PC-9 (cell line): ENCODE data around the gene RNASE8. TPM values are rescaled to one million over a fixed set of nuclear protein-coding genes. Genes with fewer than 3 reads are reported as not detected.

Experiments
- BruUV-seq: library from RNA; stranded (reverse); fragments of 400-500 nt; replicated peaks from 2 replicates; lab custom pipeline; 2021; lab: Mats Ljungman, UMichigan
- CTCF ChIA-PET: fragments of 300-600 bp; sonication (Branson Sonifier 250); formaldehyde crosslinking; loops from one replicate; lab custom pipeline; 2022; ENCODE audit warnings: antibody characterized with exemption; lab: Charles Lee
- POLR2A ChIA-PET: fragments of 300-600 bp; sonication (Branson Sonifier 250); formaldehyde crosslinking; loops from one replicate; lab custom pipeline; 2022; ENCODE audit warnings: antibody characterized with exemption; ENCODE audit not compliant: unreplicated experiment; lab: Charles Lee
- DNase-seq, 2 experiments: peaks; one replicate each; pipeline versions ENCODE4 v3.0.0 to v3.0.0-alpha.2; 2015 to 2022; ENCODE audit warnings: mixed read lengths in 1 of 2
- H2AFZ ChIP-seq: fragments of 200-600 bp; sonication (generic); 2 replicates; pipeline ENCODE4 v1.8.1; 2017; ENCODE audit warnings: antibody characterized with exemption
- H3F3A ChIP-seq: fragments of 200-600 bp; sonication (generic); 2 replicates; pipeline ENCODE4 v1.8.1; 2017; ENCODE audit warnings: antibody characterized with exemption, mild to moderate bottlenecking, low read depth; ENCODE audit not compliant: insufficient read depth
- H3K27ac ChIP-seq: fragments of 200-600 bp; sonication (generic); 2 replicates; pipeline ENCODE4 v1.6.1; 2016; ENCODE audit warnings: mixed run types
- H3K27me3 ChIP-seq: fragments of 200-600 bp; sonication (generic); 2 replicates; pipeline ENCODE4 v1.6.1; 2016; ENCODE audit warnings: low read depth, mixed run types; ENCODE audit not compliant: insufficient read depth
- H3K36me3 ChIP-seq: fragments of 200-600 bp; sonication (generic); 2 replicates; pipeline ENCODE4 v1.6.1; 2016; ENCODE audit warnings: low read depth, mixed run types
- H3K4me1 ChIP-seq: fragments of 200-600 bp; sonication (generic); replicated peaks from 2 replicates; pipeline ENCODE4 v1.6.1; 2016; ENCODE audit warnings: mixed run types; ENCODE audit not compliant: insufficient read depth
- H3K4me2 ChIP-seq: fragments of 200-600 bp; sonication (generic); 2 replicates; pipeline ENCODE4 v1.6.1; 2017; ENCODE audit warnings: mixed run types
- H3K4me3 ChIP-seq: fragments of 200-600 bp; sonication (generic); 2 replicates; pipeline ENCODE4 v1.6.1; 2016; ENCODE audit warnings: mixed run types
- H3K79me2 ChIP-seq: fragments of 200-600 bp; sonication (generic); 2 replicates; pipeline ENCODE4 v1.6.1; 2017; ENCODE audit warnings: low read depth, mixed run types
- H3K9me2 ChIP-seq: fragments of 200-600 bp; sonication (generic); 2 replicates; pipeline ENCODE4 v1.8.1; 2017; ENCODE audit warnings: mild to moderate bottlenecking; ENCODE audit not compliant: insufficient read depth
- H3K9me3 ChIP-seq: fragments of 200-600 bp; sonication (generic); 2 replicates; pipeline ENCODE4 v1.8.1; 2016; ENCODE audit warnings: low read depth; ENCODE audit not compliant: insufficient read depth
- H4K20me1 ChIP-seq: fragments of 200-600 bp; sonication (generic); 2 replicates; pipeline ENCODE4 v1.8.1; 2017; ENCODE audit not compliant: insufficient read depth
- CTCF ChIP-seq: fragments of 200-600 bp; sonication (generic); conservative IDR thresholded peaks from 2 replicates; pipeline ENCODE4 v1.6.1; 2017; ENCODE audit warnings: mixed run types, antibody characterized with exemption, mild to moderate bottlenecking, moderate library complexity
- EZH2 ChIP-seq: fragments of 200-600 bp; sonication (generic); IDR thresholded peaks from 2 replicates; pipeline ENCODE4 v1.8.0; 2017; ENCODE audit warnings: antibody characterized with exemption, low read depth
- intact Hi-C: fragments of 100-400 bp; cut with micrococcal nuclease; formaldehyde crosslinking; loops from one replicate; pipeline ENCODE4 v1.10.0; 2022; ENCODE audit not compliant: unreplicated experiment
- total RNA-seq: library from RNA; stranded (reverse); gene quantifications from 2 replicates; pipeline ENCODE4 v1.2.3, GENCODE V29; 2021

Gene RNASE8
- total RNA-seq, 1 experiment from 2014 or later = not detected

DNA sequence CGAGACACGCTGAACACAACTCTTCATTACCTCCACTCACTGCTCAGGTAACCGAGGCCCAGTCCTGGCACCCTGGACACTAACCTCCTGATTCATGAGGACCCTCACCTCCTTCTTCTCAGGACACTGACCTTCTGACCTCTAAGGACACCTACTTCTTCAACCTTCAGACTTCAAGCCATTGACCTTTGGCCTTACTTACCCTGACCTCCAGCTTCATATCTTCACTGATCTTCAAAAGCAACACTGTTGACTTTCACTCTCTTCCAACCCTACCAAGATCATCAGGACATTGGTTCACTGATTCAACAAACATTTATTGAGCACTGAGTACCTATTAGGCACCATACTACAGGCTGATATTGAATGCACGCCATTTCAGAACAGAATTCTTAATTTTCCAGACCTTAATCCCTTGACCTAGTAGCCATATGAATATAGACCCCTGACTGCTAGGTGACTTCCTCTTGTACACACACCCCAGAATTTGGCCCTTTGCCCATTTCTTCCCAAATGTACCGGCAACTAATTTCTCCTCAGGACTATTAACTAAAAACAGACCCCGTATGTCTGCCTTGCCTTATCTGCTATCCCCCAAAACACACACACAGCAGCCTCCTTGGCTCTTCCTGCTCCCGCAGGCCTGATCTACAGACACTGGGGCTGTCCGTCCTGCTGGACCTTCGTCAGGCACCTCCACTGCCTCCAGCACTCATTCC lies 18.3 kb downstream of the RNASE8 start:
- H3K79me2 ChIP-seq = no peaks in the 10 kb centered on the region

GRCh38 chr14:21077672-21078071 lies 20.1 kb downstream of the RNASE8 start:
- Histone ChIP-seq H3K4me3 (no peak overlapping the region), H3F3A (no peaks in the 10 kb centered on the region), H4K20me1 (no peaks in the 10 kb centered on the region), H3K4me1 (no peaks in the 10 kb centered on the region), H3K27me3 (no peaks in the 10 kb centered on the region), H3K79me2 (no peaks in the 10 kb centered on the region), H3K36me3 (no peaks in the 10 kb centered on the region), H3K4me2 (no peak overlapping the region), H3K9me2 (no peaks in the 10 kb centered on the region), H3K27ac (no peak overlapping the region), H3K9me3 (no peaks in the 10 kb centered on the region), H2AFZ (no peak overlapping the region)
- POLR2A ChIA-PET = no interaction called here
- no peak for DNase-seq
- CTCF ChIA-PET = no interaction called here
- intact Hi-C loops = no loop called here
- TF ChIP-seq EZH2 (no peak), CTCF (no peak)
- no TSS peak for BruUV-seq

More for the DNA sequence above, 18.3 kb downstream of the RNASE8 start:
- no peaks in the 10 kb centered on the region for H4K20me1 ChIP-seq
- H3K27ac ChIP-seq = no peak overlapping the region
- no peak for DNase-seq
- no peaks in the 10 kb centered on the region for H3K9me2 ChIP-seq
- TF ChIP-seq EZH2 (no peak), CTCF (no peak)
- no peaks in the 10 kb centered on the region for H3F3A ChIP-seq
- no peaks in the 10 kb centered on the region for H3K9me3 ChIP-seq
- H3K4me2 ChIP-seq = no peak overlapping the region
- intact Hi-C loops = no loop called here
- no peaks in the 10 kb centered on the region for H3K27me3 ChIP-seq
- no TSS peak for BruUV-seq
- H3K4me1 ChIP-seq = no peaks in the 10 kb centered on the region
- ChIA-PET POLR2A (no interaction called here), CTCF (no interaction called here)
- no peak overlapping the region for H2AFZ ChIP-seq
- H3K36me3 ChIP-seq = no peaks in the 10 kb centered on the region
- no peak overlapping the region for H3K4me3 ChIP-seq

- intact Hi-C loops = no loop called here
- POLR2A ChIA-PET = no interaction called here
- no peak for DNase-seq
- Histone ChIP-seq H2AFZ (no peak overlapping the region), H4K20me1 (no peaks in the 10 kb centered on the region), H3K4me1 (no peaks in the 10 kb centered on the region), H3K9me2 (no peaks in the 10 kb centered on the region), H3K4me2 (no peak overlapping the region), H3K27ac (no peak overlapping the region), H3F3A (no peaks in the 10 kb centered on the region), H3K9me3 (no peaks in the 10 kb centered on the region), H3K4me3 (no peak overlapping the region), H3K79me2 (no peaks in the 10 kb centered on the region), H3K27me3 (no peaks in the 10 kb centered on the region), H3K36me3 (no peaks in the 10 kb centered on the region)
- TF ChIP-seq CTCF (no peak), EZH2 (no peak)
- no TSS peak for BruUV-seq
- CTCF ChIA-PET = interaction anchor here (0.6 kb wide), 1 partner anchor 12 kb away, joined by 4 read pairs; no protein-coding TSS in a partner anchor
These were observed 20.7 kb downstream of the RNASE8 start for GRCh38 chr14:21078287-21078686.
